Choroid plexus epithelial cell (primary cell): ENCODE results near the gene BLCAP.

Experiments
- DNase-seq: peaks from one replicate; pipeline ENCODE4 v3.0.0-alpha.2; 2010; ENCODE audit warnings: low read depth
- H3K4me3 ChIP-seq: 2 replicates; pipeline ENCODE4 v1.5.1; 2011; ENCODE audit warnings: low read depth, mild to moderate bottlenecking, control low read depth, low read length, moderate library complexity
- CTCF ChIP-seq: conservative IDR thresholded peaks from 2 replicates; pipeline ENCODE4 v1.5.1; 2011; ENCODE audit warnings: low read depth, mild to moderate bottlenecking, control low read depth, inconsistent platforms, low read length, moderate library complexity

BLCAP gene

GRCh38 chr20:37537505-37537904, 9.8 kb upstream of the BLCAP start:
- DNase-seq, result no peak
- no peak overlapping the region for H3K4me3 ChIP-seq
- no peak for TF ChIP-seq CTCF

- no peak for DNase-seq
- H3K4me3 ChIP-seq, result no peak overlapping the region
- TF ChIP-seq CTCF, result no peak
Measured at GRCh38 chr20:37535443-37536132, 7.9 kb upstream of the BLCAP start.

- TF ChIP-seq CTCF, result peak; percentile 86
- DNase-seq, result peak; percentile 93
- no peak overlapping the region for H3K4me3 ChIP-seq
Measured at GRCh38 chr20:37534401-37535157, 6.9 kb upstream of the BLCAP start.

GRCh38 chr20:37533154-37533715, 5.6 kb upstream of the BLCAP start:
- no peak overlapping the region for H3K4me3 ChIP-seq
- DNase-seq, result no peak

DNA sequence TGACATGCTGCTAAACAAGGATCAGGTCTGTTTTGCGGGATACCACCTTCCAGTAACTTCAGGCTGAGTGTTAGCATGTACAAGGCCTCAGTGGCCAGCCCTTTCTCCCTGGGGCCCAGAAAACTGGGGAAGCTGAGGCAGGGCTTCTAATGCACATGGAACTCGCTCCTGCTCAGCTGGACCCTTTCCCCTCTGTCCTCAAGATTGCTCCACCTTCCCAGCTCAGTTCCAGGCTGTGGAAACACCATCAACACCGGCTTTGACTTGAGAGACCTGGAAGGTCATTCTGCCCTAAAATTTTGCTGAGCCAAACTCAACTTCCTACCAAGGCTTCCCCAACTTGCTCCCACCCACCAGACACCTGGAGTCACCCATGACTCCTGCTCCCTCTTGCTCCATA, 4.2 kb upstream of the BLCAP start:
- TF ChIP-seq CTCF, result no peak
- no peak for DNase-seq
- H3K4me3 ChIP-seq, result no peak overlapping the region

More at GRCh38 chr20:37533154-37533715, 5.6 kb upstream of the BLCAP start:
- no peak for TF ChIP-seq CTCF

- DNase-seq, result no peak
- H3K4me3 ChIP-seq, result no peak overlapping the region
- TF ChIP-seq CTCF, result no peak
Measured at GRCh38 chr20:37530696-37531095, 3.0 kb upstream of the BLCAP start.
